ENCODE measurements around the gene LRBA. TPM values are rescaled to one million over a fixed set of nuclear protein-coding genes. Genes with fewer than 3 reads are reported as not detected.

Gene LRBA
- polyA plus RNA-seq, 1 experiment, result 23.4 TPM

DNA sequence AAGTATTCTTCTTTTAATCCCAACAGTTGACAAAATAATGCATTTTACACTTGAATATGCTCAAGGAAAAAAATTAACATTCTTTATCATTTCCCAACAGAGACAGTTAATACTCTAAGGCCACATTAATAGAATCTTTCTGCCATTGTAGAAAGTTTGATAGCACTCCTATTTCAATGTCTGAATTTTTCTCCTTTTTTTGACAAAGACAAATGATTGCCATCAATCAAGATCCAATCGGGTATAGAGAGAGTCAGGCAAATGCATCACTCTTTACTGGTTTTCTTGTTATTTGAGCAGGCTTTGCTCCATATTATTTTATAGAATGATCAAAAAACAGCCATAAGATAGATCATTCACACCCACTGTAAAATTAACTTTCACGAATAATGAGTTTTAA, 387.0 kb downstream of the LRBA start:
- DNase-seq (ENCODE audit: low read depth, low spot score), result no peak
- H3K27ac ChIP-seq (ENCODE audit: low read depth, low read length), result no peak overlapping the region
- TF ChIP-seq, protein P1, sequence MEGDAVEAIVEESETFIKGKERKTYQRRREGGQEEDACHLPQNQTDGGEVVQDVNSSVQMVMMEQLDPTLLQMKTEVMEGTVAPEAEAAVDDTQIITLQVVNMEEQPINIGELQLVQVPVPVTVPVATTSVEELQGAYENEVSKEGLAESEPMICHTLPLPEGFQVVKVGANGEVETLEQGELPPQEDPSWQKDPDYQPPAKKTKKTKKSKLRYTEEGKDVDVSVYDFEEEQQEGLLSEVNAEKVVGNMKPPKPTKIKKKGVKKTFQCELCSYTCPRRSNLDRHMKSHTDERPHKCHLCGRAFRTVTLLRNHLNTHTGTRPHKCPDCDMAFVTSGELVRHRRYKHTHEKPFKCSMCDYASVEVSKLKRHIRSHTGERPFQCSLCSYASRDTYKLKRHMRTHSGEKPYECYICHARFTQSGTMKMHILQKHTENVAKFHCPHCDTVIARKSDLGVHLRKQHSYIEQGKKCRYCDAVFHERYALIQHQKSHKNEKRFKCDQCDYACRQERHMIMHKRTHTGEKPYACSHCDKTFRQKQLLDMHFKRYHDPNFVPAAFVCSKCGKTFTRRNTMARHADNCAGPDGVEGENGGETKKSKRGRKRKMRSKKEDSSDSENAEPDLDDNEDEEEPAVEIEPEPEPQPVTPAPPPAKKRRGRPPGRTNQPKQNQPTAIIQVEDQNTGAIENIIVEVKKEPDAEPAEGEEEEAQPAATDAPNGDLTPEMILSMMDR (IDR thresholded peaks at IDR 0.05; ENCODE audit: low read depth, low read length), result no peak
- no peaks in the 10 kb centered on the region for H3K9me3 ChIP-seq (ENCODE audit: control insufficient read depth, insufficient read depth, low read length)
- H3K4me3 ChIP-seq (ENCODE audit: low read depth, low read length), result no peak overlapping the region
- H3K27me3 ChIP-seq (ENCODE audit: control insufficient read depth, insufficient read depth, low read length), result no peaks in the 10 kb centered on the region
- CTCF ChIA-PET, result no interaction called here
- POLR2A ChIA-PET, result no interaction called here

DNA sequence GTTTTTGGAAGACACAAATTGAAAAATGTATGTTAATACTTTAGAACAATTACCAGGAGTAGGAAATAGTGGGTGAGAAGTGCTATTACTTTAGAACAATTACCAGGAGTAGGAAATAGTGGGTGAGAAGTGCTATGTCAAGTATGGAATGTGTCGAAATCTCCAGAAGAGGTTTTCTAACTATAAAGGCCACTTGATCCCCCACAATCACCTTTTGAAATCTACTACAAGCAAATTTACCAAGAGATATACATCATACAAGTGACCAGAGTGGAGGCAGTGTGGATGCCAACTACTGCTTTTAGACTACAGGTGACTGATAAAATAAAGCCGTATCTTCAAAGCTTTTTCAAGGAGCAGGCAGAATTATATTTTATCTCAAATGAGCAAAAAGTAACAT, 390.1 kb downstream of the LRBA start:
- H3K27ac ChIP-seq (ENCODE audit: low read depth, low read length), result no peak overlapping the region
- ChIA-PET CTCF (no interaction called here), POLR2A (no interaction called here)
- no peaks in the 10 kb centered on the region for H3K9me3 ChIP-seq (ENCODE audit: control insufficient read depth, insufficient read depth, low read length)
- DNase-seq (ENCODE audit: low read depth, low spot score), result no peak
- no peaks in the 10 kb centered on the region for H3K27me3 ChIP-seq (ENCODE audit: control insufficient read depth, insufficient read depth, low read length)
- no peak overlapping the region for H3K4me3 ChIP-seq (ENCODE audit: low read depth, low read length)
- TF ChIP-seq, protein P1 (IDR thresholded peaks at IDR 0.05; ENCODE audit: low read depth, low read length), result no peak

DNA sequence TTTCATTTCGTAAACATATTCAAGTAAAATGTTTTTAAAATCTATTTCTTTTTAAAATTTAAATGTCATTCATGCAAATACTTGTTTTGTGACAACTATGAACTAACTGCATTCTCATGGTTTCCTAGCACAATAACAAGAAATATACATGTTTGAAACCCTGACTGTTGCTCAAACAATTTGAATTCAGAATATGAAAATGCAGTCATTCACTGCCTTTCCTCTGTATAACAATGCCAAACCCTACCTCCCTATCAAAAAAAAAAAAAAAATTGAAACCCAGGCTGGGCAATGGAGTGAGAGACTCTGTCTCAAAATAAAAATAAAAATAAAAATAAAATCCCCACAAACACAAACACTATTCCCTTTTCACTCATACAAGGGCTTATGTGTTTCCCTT, 391.0 kb downstream of the LRBA start:
- Histone ChIP-seq H3K27me3 (ENCODE audit: control insufficient read depth, insufficient read depth, low read length) (no peaks in the 10 kb centered on the region), H3K27ac (ENCODE audit: low read depth, low read length) (no peak overlapping the region), H3K4me3 (ENCODE audit: low read depth, low read length) (no peak overlapping the region), H3K9me3 (ENCODE audit: control insufficient read depth, insufficient read depth, low read length) (no peaks in the 10 kb centered on the region)
- ChIA-PET CTCF (no interaction called here), POLR2A (no interaction called here)
- TF ChIP-seq, protein P1 (IDR thresholded peaks at IDR 0.05; ENCODE audit: low read depth, low read length), result no peak
- DNase-seq (ENCODE audit: low read depth, low spot score), result no peak

DNA sequence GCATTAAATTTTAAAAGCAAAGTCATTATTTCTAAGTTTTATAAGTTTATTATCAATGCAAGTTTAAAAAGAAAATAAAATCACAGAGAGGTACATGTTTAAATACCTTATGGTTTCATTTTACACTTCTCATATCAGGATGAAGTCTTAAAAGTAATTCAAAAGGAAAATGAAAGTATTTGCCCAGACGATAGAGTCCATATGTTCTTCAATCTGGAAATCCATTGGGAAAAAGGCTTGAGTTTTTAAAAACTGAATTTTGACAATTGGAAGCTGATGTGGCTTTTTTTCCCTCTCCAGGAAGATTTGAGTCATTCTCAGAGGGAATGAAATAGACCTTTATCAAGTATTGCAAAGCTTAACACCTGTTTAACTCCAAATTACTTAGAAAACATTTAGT, 396.0 kb downstream of the LRBA start:
- no peaks in the 10 kb centered on the region for H3K9me3 ChIP-seq (ENCODE audit: control insufficient read depth, insufficient read depth, low read length)
- peak overlapping the region; percentile 5; the same call in 1 of the 2 replicates for H3K4me3 ChIP-seq (ENCODE audit: low read depth, low read length)
- CTCF ChIA-PET, result interaction anchor here (0.6 kb wide), 1 partner anchor 227 kb away, joined by 3 read pairs; no protein-coding TSS in a partner anchor
- POLR2A ChIA-PET, result no interaction called here
- no peak overlapping the region for H3K27ac ChIP-seq (ENCODE audit: low read depth, low read length)
- H3K27me3 ChIP-seq (ENCODE audit: control insufficient read depth, insufficient read depth, low read length), result no peaks in the 10 kb centered on the region
- DNase-seq (ENCODE audit: low read depth, low spot score), result no peak
- TF ChIP-seq, protein P1 (IDR thresholded peaks at IDR 0.05; ENCODE audit: low read depth, low read length), result no peak

DNA sequence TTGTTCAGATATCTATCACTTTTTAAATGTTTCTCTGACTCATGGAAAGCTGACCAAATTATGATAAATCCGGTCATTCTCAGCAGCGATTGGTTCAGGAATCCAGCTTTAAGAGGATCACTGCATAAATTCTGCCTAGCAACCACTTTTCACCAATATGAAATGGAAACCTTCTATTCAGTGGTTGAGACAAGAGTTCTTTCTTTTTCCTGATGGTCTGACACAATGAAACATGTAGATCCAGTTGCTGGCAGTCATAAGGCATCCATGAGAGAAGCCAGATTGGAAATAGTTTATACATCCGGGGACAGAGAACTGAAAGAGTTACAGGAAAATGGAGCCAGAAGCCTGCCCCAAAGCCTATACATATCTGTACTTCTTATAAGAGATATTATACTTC, 406.0 kb downstream of the LRBA start:
- ChIA-PET CTCF (no interaction called here), POLR2A (no interaction called here)
- H3K4me3 ChIP-seq (ENCODE audit: low read depth, low read length), result no peak overlapping the region
- TF ChIP-seq, protein P1 (IDR thresholded peaks at IDR 0.05; ENCODE audit: low read depth, low read length), result no peak
- no peaks in the 10 kb centered on the region for H3K9me3 ChIP-seq (ENCODE audit: control insufficient read depth, insufficient read depth, low read length)
- DNase-seq (ENCODE audit: low read depth, low spot score), result no peak
- no peak overlapping the region for H3K27ac ChIP-seq (ENCODE audit: low read depth, low read length)
- no peaks in the 10 kb centered on the region for H3K27me3 ChIP-seq (ENCODE audit: control insufficient read depth, insufficient read depth, low read length)

Data from AG04450 (cell line).